ENCODE measurements around the gene MEGF9. TPM values are rescaled to one million over a fixed set of nuclear protein-coding genes. Genes with fewer than 3 reads are reported as not detected.

MEGF9 gene
- polyA plus RNA-seq, 1 of the 3 experiments (the other 2 are of a cell fraction), result 1.8 TPM

- DNase-seq, result no peak
- Histone ChIP-seq H2AFZ (ENCODE audit: low read depth) (no peak overlapping the region), H3K27ac (ENCODE audit: low read depth in 2 of 2, low read length in 1 of 2) (peak overlapping the region in 1 of 2 experiments; percentile 64; a peak in 1 of 4 replicates), H3K79me2 (ENCODE audit: insufficient read depth) (no peaks in the 10 kb centered on the region), H3F3A (replicated peaks; ENCODE audit: insufficient read depth) (peaks cover 37% of the 10 kb centered on the region), H4K20me1 (ENCODE audit: insufficient read depth) (no peaks in the 10 kb centered on the region), H3K36me3 (replicated peaks in 1 of 2; ENCODE audit: control insufficient read depth in 1 of 2, insufficient read depth in 2 of 2, low read length in 1 of 2) (no peaks in the 10 kb centered on the region), H3K4me2 (no peak overlapping the region), H3K9me3 (no peaks in the 10 kb centered on the region), H3K27me3 (ENCODE audit: insufficient read depth) (no peaks in the 10 kb centered on the region), H3K4me3 (ENCODE audit: low read depth in 2 of 2, low read length in 1 of 2) (no peak overlapping the region), H3K9me2 (no peaks in the 10 kb centered on the region), H3K4me1 (ENCODE audit: control insufficient read depth in 1 of 2, insufficient read depth in 2 of 2, low read depth in 1 of 2, low read length in 1 of 2) (peaks cover 9 to 40% of the 10 kb centered on the region in 2 experiments), H3K9ac (no peak overlapping the region)
- TF ChIP-seq FOXM1 (IDR thresholded peaks at IDR 0.05; ENCODE audit: low read depth), result no peak
- TF ChIP-seq NFIC (IDR thresholded peaks at IDR 0.05; ENCODE audit: borderline replicate concordance), result no peak
- no peak for TF ChIP-seq NRF1 (IDR thresholded peaks at IDR 0.05; ENCODE audit: low read depth, low read length)
- TF ChIP-seq RFX5 (IDR thresholded peaks at IDR 0.05; ENCODE audit: low read length), result no peak
- TF ChIP-seq FOXJ3 (CRISPR knock-in tag; IDR thresholded peaks at IDR 0.05), result no peak
- TF ChIP-seq TAF1 (IDR thresholded peaks at IDR 0.05; ENCODE audit: borderline replicate concordance, low read depth, low read length), result no peak
- no peak for TF ChIP-seq RXRA (IDR thresholded peaks at IDR 0.05; ENCODE audit: borderline replicate concordance, low read depth)
- TF ChIP-seq RCOR1 (IDR thresholded peaks at IDR 0.05; ENCODE audit: low read length), result no peak
- TF ChIP-seq GATA2 (CRISPR knock-in tag; IDR thresholded peaks at IDR 0.05), result no peak
- TF ChIP-seq CHD2 (IDR thresholded peaks at IDR 0.05; ENCODE audit: low read length, partially characterized antibody), result no peak
- TF ChIP-seq SMC3 (IDR thresholded peaks at IDR 0.05; ENCODE audit: low read depth, low read length), result no peak
- TF ChIP-seq, protein P1, sequence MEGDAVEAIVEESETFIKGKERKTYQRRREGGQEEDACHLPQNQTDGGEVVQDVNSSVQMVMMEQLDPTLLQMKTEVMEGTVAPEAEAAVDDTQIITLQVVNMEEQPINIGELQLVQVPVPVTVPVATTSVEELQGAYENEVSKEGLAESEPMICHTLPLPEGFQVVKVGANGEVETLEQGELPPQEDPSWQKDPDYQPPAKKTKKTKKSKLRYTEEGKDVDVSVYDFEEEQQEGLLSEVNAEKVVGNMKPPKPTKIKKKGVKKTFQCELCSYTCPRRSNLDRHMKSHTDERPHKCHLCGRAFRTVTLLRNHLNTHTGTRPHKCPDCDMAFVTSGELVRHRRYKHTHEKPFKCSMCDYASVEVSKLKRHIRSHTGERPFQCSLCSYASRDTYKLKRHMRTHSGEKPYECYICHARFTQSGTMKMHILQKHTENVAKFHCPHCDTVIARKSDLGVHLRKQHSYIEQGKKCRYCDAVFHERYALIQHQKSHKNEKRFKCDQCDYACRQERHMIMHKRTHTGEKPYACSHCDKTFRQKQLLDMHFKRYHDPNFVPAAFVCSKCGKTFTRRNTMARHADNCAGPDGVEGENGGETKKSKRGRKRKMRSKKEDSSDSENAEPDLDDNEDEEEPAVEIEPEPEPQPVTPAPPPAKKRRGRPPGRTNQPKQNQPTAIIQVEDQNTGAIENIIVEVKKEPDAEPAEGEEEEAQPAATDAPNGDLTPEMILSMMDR (IDR thresholded peaks at IDR 0.05), result no peak
- TF ChIP-seq FOSL2 (IDR thresholded peaks at IDR 0.05; ENCODE audit: borderline replicate concordance, low read depth), result no peak
- POLR2A ChIA-PET, result no interaction called here
- CTCF ChIA-PET, result no interaction called here
Observed at GRCh38 chr9:120694559-120694958, 19.7 kb downstream of the MEGF9 start.

DNA sequence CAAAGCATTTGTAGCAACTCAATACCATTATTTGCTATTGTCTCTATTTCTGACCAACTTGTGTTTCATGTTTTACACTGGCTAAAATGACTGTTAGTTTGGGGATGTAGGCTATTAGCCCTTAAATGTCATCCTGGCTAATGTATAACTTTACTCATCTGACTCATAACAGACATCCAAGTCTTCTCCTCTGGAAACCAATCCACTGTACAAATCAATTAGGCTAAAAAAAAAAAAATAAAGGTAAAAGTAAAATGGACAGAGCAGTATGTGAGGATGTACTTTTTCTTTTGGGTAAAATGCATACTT lies 20.6 kb downstream of the MEGF9 start:
- no peaks in the 10 kb centered on the region for H3K27me3 ChIP-seq (ENCODE audit: insufficient read depth)
- POLR2A ChIA-PET, result no interaction called here
- H3K9ac ChIP-seq, result no peak overlapping the region
- CTCF ChIA-PET, result no interaction called here
- no peaks in the 10 kb centered on the region for H3K79me2 ChIP-seq (ENCODE audit: insufficient read depth)
- H3K27ac ChIP-seq (ENCODE audit: low read depth in 2 of 2, low read length in 1 of 2), result peak overlapping the region in 1 of 2 experiments; percentile 64; a peak in 2 of 4 replicates
- H4K20me1 ChIP-seq (ENCODE audit: insufficient read depth), result no peaks in the 10 kb centered on the region
- peaks cover 30% of the 10 kb centered on the region for H3F3A ChIP-seq (replicated peaks; ENCODE audit: insufficient read depth)
- H3K4me3 ChIP-seq (ENCODE audit: low read depth in 2 of 2, low read length in 1 of 2), result no peak overlapping the region
- peak overlapping the region; percentile 12; the same call in 1 of the 2 replicates for H3K4me2 ChIP-seq
- DNase-seq, result no peak
- H2AFZ ChIP-seq (ENCODE audit: low read depth), result no peak overlapping the region
- H3K9me3 ChIP-seq, result no peaks in the 10 kb centered on the region
- H3K9me2 ChIP-seq, result no peaks in the 10 kb centered on the region
- peaks cover 1 to 34% of the 10 kb centered on the region in 2 experiments for H3K4me1 ChIP-seq (ENCODE audit: control insufficient read depth in 1 of 2, insufficient read depth in 2 of 2, low read depth in 1 of 2, low read length in 1 of 2)
- no peaks in the 10 kb centered on the region for H3K36me3 ChIP-seq (replicated peaks in 1 of 2; ENCODE audit: control insufficient read depth in 1 of 2, insufficient read depth in 2 of 2, low read length in 1 of 2)
- TF ChIP-seq RCOR1 (IDR thresholded peaks at IDR 0.05; ENCODE audit: low read length), result no peak
- TF ChIP-seq RAD21 (IDR thresholded peaks at IDR 0.05; ENCODE audit: low read length), result no peak
- no peak for TF ChIP-seq USF1 (IDR thresholded peaks at IDR 0.05; ENCODE audit: borderline replicate concordance, low read depth)
- TF ChIP-seq JUND (IDR thresholded peaks at IDR 0.05), result peak; percentile 52
- TF ChIP-seq, protein P2, sequence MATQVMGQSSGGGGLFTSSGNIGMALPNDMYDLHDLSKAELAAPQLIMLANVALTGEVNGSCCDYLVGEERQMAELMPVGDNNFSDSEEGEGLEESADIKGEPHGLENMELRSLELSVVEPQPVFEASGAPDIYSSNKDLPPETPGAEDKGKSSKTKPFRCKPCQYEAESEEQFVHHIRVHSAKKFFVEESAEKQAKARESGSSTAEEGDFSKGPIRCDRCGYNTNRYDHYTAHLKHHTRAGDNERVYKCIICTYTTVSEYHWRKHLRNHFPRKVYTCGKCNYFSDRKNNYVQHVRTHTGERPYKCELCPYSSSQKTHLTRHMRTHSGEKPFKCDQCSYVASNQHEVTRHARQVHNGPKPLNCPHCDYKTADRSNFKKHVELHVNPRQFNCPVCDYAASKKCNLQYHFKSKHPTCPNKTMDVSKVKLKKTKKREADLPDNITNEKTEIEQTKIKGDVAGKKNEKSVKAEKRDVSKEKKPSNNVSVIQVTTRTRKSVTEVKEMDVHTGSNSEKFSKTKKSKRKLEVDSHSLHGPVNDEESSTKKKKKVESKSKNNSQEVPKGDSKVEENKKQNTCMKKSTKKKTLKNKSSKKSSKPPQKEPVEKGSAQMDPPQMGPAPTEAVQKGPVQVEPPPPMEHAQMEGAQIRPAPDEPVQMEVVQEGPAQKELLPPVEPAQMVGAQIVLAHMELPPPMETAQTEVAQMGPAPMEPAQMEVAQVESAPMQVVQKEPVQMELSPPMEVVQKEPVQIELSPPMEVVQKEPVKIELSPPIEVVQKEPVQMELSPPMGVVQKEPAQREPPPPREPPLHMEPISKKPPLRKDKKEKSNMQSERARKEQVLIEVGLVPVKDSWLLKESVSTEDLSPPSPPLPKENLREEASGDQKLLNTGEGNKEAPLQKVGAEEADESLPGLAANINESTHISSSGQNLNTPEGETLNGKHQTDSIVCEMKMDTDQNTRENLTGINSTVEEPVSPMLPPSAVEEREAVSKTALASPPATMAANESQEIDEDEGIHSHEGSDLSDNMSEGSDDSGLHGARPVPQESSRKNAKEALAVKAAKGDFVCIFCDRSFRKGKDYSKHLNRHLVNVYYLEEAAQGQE (IDR thresholded peaks at IDR 0.05; ENCODE audit: low read depth, low read length), result no peak
- no peak for TF ChIP-seq EZH2phosphoT487 (IDR thresholded peaks at IDR 0.05; ENCODE audit: borderline replicate concordance, low read depth)
- no peak for TF ChIP-seq USF2 (IDR thresholded peaks at IDR 0.05; ENCODE audit: borderline replicate concordance, low read depth, low read length)
- TF ChIP-seq MEF2A (IDR thresholded peaks at IDR 0.05; ENCODE audit: borderline replicate concordance, low read depth), result 0 out of 2 replicates have a peak, but pooled peaks have one; percentile 10
- TF ChIP-seq PBX3 (IDR thresholded peaks at IDR 0.05), result peak; percentile 79
- TF ChIP-seq GATA2 (CRISPR knock-in tag; IDR thresholded peaks at IDR 0.05), result no peak
- peak; percentile 27; the same call in 1 of the 2 replicates for TF ChIP-seq FOSL2 (IDR thresholded peaks at IDR 0.05; ENCODE audit: borderline replicate concordance, low read depth)

Measured in SK-N-SH (cell line).